Thymus (tissue), 11 donors: ENCODE measurements around the gene CFAP90. TPM values are rescaled to one million over a fixed set of nuclear protein-coding genes. Genes with fewer than 3 reads are reported as not detected.

Source experiments
- DNase-seq, 9 donors: peaks; one replicate each; pipeline ENCODE4 v3.0.0-alpha.2; 2013; ENCODE audit warnings: low spot score in 9 of 9, low read depth in 6 of 9, missing footprints in 1 of 9
- H3K27ac ChIP-seq, 2 donors: one replicate each; pipeline ENCODE4 v1.5.1; 2013; ENCODE audit warnings: control low read depth in 1 of 2, low read depth in 1 of 2, low read length in 1 of 2, mild to moderate bottlenecking in 1 of 2, moderate library complexity in 1 of 2
- H3K27me3 ChIP-seq, 2 donors: one replicate each; pipeline ENCODE4 v1.5.1; 2013; ENCODE audit warnings: low read length in 1 of 2; ENCODE audit not compliant: control insufficient read depth in 2 of 2, insufficient read depth in 1 of 2
- H3K36me3 ChIP-seq, 2 donors: one replicate each; pipeline ENCODE4 v1.5.1; 2013; ENCODE audit warnings: low read length in 1 of 2, mild to moderate bottlenecking in 1 of 2, moderate library complexity in 1 of 2; ENCODE audit not compliant: control insufficient read depth in 2 of 2, insufficient read depth in 2 of 2
- H3K4me1 ChIP-seq, 2 donors: one replicate each; pipeline ENCODE4 v1.5.1; 2013; ENCODE audit warnings: low read length in 2 of 2; ENCODE audit not compliant: control insufficient read depth in 2 of 2, insufficient read depth in 2 of 2
- H3K4me3 ChIP-seq, 2 donors: one replicate each; pipeline ENCODE4 v1.5.1; 2013; ENCODE audit warnings: low read length in 2 of 2, control low read depth in 1 of 2, mild to moderate bottlenecking in 1 of 2
- H3K9me3 ChIP-seq, 2 donors: one replicate each; pipeline ENCODE4 v1.5.1; 2013; ENCODE audit warnings: low read length in 1 of 2, mild to moderate bottlenecking in 1 of 2; ENCODE audit not compliant: control insufficient read depth in 2 of 2, insufficient read depth in 1 of 2
- WGBS: extraction: QIAGEN DNeasy Blood & Tissue Kit; methylation state at CpG from one replicate; pipeline ENCODE4 v1.1.7; 2013; 5-methylcytosine and 5-hydroxymethylcytosine counted together
- polyA plus RNA-seq: library from polyadenylated mRNA; stranded (reverse); fragments of 200-250 nt; gene quantifications from one replicate; pipeline ENCODE4 v1.2.3, GENCODE V29; 2013
- total RNA-seq: library from RNA; stranded (reverse); fragments of 120-200 nt; gene quantifications from one replicate; pipeline ENCODE4 v1.2.4, GENCODE V29; 2013
- donor health status: healthy.

Gene CFAP90
- total and polyA plus RNA-seq, 2 donors: 0.76 to 1.2 TPM

GRCh38 chr5:7845557-7845956 is 5.4 kb downstream of the CFAP90 start:
- no peak for DNase-seq
- H3K27me3 ChIP-seq: peaks cover 23 to 28% of the 10 kb centered on the region in 2 donors
- H3K27ac ChIP-seq: no peak overlapping the region
- WGBS: 97% methylated on average over 7 of the region's 7 CpGs
- peaks cover 2 to 7% of the 10 kb centered on the region in 2 donors for H3K4me1 ChIP-seq
- H3K4me3 ChIP-seq: no peak overlapping the region
- no peaks in the 10 kb centered on the region for H3K36me3 ChIP-seq
- no peaks in the 10 kb centered on the region for H3K9me3 ChIP-seq

- no peaks in the 10 kb centered on the region for H3K36me3 ChIP-seq
- no peak overlapping the region for H3K27ac ChIP-seq
- DNase-seq: no peak
- peaks cover 2 to 5% of the 10 kb centered on the region in 2 donors for H3K4me1 ChIP-seq
- H3K4me3 ChIP-seq: no peak overlapping the region
- H3K9me3 ChIP-seq: no peaks in the 10 kb centered on the region
- peaks cover 17 to 23% of the 10 kb centered on the region in 2 donors for H3K27me3 ChIP-seq
Observed at GRCh38 chr5:7844901-7845300, 6.0 kb downstream of the CFAP90 start.

DNA sequence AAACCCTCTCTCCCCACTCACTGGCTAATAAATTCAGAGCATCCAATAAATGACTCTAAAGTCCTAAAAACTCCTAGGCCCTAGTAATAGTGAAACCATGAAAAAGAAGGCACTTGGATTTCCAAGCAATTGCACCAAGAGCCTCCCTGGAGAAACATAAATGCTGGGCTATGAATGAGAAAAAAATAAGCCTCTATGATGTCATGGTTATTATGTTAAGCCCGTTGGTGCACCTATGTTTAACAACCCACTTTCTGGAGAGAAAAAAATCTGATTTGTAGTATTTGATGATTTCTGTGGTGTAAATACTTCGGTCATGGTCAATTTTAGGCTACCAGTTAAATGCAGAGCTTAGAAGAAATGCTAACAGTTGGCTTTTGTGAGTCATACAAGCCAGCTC is 8.4 kb downstream of the CFAP90 start:
- Histone ChIP-seq H3K4me3 (no peak overlapping the region), H3K4me1 (no peaks in the 10 kb centered on the region), H3K36me3 (no peaks in the 10 kb centered on the region), H3K9me3 (no peaks in the 10 kb centered on the region), H3K27me3 (peaks cover 2 to 4% of the 10 kb centered on the region in 2 donors), H3K27ac (no peak overlapping the region)
- no peak for DNase-seq
- WGBS: 84% methylated on average over 2 of the region's 2 CpGs

GRCh38 chr5:7837403-7837802 is 13.5 kb downstream of the CFAP90 start:
- Histone ChIP-seq H3K36me3 (no peaks in the 10 kb centered on the region), H3K27me3 (no peaks in the 10 kb centered on the region), H3K27ac (no peak overlapping the region), H3K9me3 (no peaks in the 10 kb centered on the region), H3K4me1 (no peaks in the 10 kb centered on the region), H3K4me3 (no peak overlapping the region)
- no peak for DNase-seq
- 86% methylated on average over 3 of the region's 3 CpGs for WGBS

DNA sequence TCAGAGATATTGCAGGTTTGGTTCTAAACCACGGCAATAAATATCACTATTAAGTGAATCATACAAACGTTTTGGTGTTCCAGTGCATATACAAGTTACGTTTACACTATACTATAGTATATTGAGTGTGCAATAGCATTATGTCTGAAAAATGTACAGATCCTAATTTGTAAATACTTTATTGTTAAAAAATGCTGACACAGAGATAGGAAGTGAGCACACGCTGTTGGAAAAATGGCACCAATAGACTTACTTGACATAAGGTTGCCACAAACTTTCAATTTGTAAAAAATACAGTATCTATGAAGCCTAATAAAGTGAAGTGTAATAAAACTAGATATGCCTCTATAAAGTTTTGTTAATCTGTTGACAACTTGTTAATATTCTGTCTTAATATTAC is 16.0 kb downstream of the CFAP90 start:
- 92% methylated on average over 4 of the region's 4 CpGs for WGBS
- Histone ChIP-seq H3K27ac (no peak overlapping the region), H3K4me3 (no peak overlapping the region), H3K4me1 (no peaks in the 10 kb centered on the region), H3K27me3 (peaks cover 0 to 3% of the 10 kb centered on the region in 2 donors), H3K36me3 (no peaks in the 10 kb centered on the region), H3K9me3 (no peaks in the 10 kb centered on the region)
- no peak for DNase-seq

DNA sequence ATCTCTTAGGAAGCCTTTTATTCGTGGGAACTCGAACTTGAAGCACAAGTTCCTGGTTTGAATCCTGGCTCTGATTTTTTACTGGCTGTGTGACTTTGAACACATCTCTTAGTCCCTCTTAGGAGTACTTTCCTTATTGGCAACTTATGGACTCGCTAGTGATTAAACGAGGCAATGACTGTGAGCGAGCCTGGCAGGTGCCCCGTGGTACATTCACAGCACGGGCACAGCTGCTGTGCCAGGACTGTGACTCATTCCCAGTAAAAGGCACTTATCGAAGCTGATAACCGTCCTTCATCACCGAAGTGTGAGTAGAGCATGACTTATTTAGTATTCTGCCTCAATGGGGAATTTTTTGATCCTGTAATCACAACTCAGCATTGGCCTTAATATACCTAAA is 22.7 kb downstream of the CFAP90 start:
- no peak for DNase-seq
- peaks cover 0 to 3% of the 10 kb centered on the region in 2 donors for H3K27me3 ChIP-seq
- no peaks in the 10 kb centered on the region for H3K4me1 ChIP-seq
- H3K4me3 ChIP-seq: no peak overlapping the region
- WGBS: 85% methylated on average over 10 of the region's 10 CpGs
- H3K36me3 ChIP-seq: no peaks in the 10 kb centered on the region
- no peak overlapping the region for H3K27ac ChIP-seq
- H3K9me3 ChIP-seq: no peaks in the 10 kb centered on the region

GRCh38 chr5:7827610-7828009 is 23.3 kb downstream of the CFAP90 start:
- Histone ChIP-seq H3K4me3 (no peak overlapping the region), H3K27ac (no peak overlapping the region), H3K4me1 (no peaks in the 10 kb centered on the region), H3K36me3 (no peaks in the 10 kb centered on the region), H3K9me3 (no peaks in the 10 kb centered on the region), H3K27me3 (peaks cover 0 to 3% of the 10 kb centered on the region in 2 donors)
- no peak for DNase-seq
- WGBS: 93% methylated on average over 6 of the region's 6 CpGs

- 92% methylated on average over 11 of the region's 11 CpGs for WGBS
- Histone ChIP-seq H3K27me3 (no peaks in the 10 kb centered on the region), H3K36me3 (no peaks in the 10 kb centered on the region), H3K9me3 (no peaks in the 10 kb centered on the region), H3K4me1 (no peaks in the 10 kb centered on the region), H3K27ac (no peak overlapping the region), H3K4me3 (no peak overlapping the region)
- no peak for DNase-seq
Observed at GRCh38 chr5:7825630-7826029, 25.3 kb downstream of the CFAP90 start.

DNA sequence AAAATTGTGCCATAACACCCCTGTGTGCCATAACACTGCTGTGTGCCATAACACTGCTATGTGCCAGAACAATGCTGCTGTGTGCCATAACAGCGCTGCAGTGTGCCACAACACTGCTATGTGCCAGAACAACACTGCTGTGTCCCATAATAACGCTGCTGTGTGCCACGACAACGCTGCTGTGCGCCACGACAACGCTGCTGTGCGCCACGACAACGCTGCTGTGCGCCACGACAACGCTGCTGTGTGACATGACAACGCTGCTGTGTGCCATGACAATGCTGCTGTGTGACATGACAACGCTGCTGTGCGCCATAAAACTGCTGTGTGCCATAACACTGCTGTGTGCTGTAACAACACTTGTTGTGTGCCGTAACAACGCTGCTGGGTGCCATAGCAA is 25.9 kb downstream of the CFAP90 start:
- Histone ChIP-seq H3K9me3 (no peaks in the 10 kb centered on the region), H3K27me3 (no peaks in the 10 kb centered on the region), H3K4me1 (no peaks in the 10 kb centered on the region), H3K36me3 (no peaks in the 10 kb centered on the region), H3K27ac (no peak overlapping the region), H3K4me3 (no peak overlapping the region)
- WGBS: 96% methylated on average over 18 of the region's 18 CpGs
- no peak for DNase-seq

DNA sequence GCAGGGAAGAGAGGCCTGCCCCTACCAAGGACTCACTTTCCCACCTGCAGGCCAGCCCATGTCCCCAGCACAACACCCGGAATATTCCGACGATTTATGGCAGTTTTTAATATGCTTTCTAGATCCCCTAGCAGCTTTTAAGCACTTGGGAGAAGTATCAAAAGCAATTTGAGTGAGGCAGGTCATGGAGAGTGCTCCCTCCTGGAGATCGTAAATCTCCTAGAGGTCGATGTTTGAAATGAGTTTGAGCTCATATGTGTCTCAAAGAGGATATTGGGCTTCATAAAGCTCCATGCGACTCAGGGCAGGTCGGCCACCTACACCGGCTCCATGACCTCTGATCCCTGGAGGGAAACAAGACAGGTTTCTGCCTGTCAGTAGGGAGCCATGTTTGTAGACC is 27.3 kb downstream of the CFAP90 start:
- H3K9me3 ChIP-seq: no peaks in the 10 kb centered on the region
- 80% methylated on average over 8 of the region's 8 CpGs for WGBS
- no peaks in the 10 kb centered on the region for H3K36me3 ChIP-seq
- no peak for DNase-seq
- no peaks in the 10 kb centered on the region for H3K27me3 ChIP-seq
- no peak overlapping the region for H3K4me3 ChIP-seq
- H3K4me1 ChIP-seq: no peaks in the 10 kb centered on the region
- no peak overlapping the region for H3K27ac ChIP-seq
